Liver (tissue), 3 donors: ENCODE results near the gene DVL1.

ENCODE experiments used
- GABPA ChIP-seq, 2 donors: IDR thresholded peaks in 1 of 2; conservative IDR thresholded peaks in 1 of 2; 2 replicates each; pipeline ENCODE4 v1.6.1; 2016; ENCODE audit warnings: antibody characterized with exemption in 2 of 2, mild to moderate bottlenecking in 1 of 2, moderate library complexity in 1 of 2
- HNF4A ChIP-seq, 2 donors: conservative IDR thresholded peaks; 2 replicates each; pipeline ENCODE4 v1.6.1; 2016; ENCODE audit warnings: antibody characterized with exemption in 2 of 2, mild to moderate bottlenecking in 2 of 2
- RAD21 ChIP-seq, 2 donors: IDR thresholded peaks; 2 replicates each; pipeline ENCODE4 v1.6.1; 2016; ENCODE audit warnings: antibody characterized with exemption in 2 of 2, mild to moderate bottlenecking in 2 of 2
- SP1 ChIP-seq: IDR thresholded peaks from 2 replicates; pipeline ENCODE4 v1.6.1; 2018; ENCODE audit warnings: antibody characterized with exemption, mild to moderate bottlenecking
- TF ChIP-seq, protein P1 (sequence below): fragments of 150-350 bp; IDR thresholded peaks from 2 replicates; pipeline ENCODE4 v1.5.1; 2017; ENCODE audit warnings: improper control_type of control experiment, low read depth, low read length; ENCODE audit not compliant: missing input control
- donor health status: healthy.
- donor health status: healthy.

DNA sequence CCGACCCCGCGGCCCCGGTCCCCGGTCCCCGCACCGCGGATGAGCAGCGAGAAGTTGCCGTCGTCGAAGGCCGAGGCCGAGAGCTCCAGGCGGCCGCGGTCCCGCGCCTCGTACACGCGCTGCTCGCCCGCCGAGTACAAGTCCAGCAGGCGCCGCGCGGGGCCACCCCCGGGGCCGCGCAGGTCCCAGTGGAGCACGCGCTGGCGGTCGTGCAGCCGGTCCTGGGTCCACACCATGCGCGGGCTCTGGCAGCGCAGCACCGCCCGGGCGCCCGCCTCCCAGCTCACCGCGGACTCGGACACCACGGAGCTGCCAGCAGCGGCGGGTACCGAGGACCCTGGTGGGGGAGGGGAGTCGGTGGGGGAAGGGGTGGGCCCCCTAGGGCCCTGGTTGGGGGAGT lies 6.2 kb upstream of the DVL1 start:
- TF ChIP-seq HNF4A (conservative IDR thresholded peaks at IDR 0.05) (no peak), RAD21 (IDR thresholded peaks at IDR 0.05) (no peak), GABPA (IDR thresholded peaks at IDR 0.05 in 1 of 2, conservative IDR thresholded peaks at IDR 0.05 in 1 of 2) (no peak), SP1 (no peak)
- TF ChIP-seq, protein P1, sequence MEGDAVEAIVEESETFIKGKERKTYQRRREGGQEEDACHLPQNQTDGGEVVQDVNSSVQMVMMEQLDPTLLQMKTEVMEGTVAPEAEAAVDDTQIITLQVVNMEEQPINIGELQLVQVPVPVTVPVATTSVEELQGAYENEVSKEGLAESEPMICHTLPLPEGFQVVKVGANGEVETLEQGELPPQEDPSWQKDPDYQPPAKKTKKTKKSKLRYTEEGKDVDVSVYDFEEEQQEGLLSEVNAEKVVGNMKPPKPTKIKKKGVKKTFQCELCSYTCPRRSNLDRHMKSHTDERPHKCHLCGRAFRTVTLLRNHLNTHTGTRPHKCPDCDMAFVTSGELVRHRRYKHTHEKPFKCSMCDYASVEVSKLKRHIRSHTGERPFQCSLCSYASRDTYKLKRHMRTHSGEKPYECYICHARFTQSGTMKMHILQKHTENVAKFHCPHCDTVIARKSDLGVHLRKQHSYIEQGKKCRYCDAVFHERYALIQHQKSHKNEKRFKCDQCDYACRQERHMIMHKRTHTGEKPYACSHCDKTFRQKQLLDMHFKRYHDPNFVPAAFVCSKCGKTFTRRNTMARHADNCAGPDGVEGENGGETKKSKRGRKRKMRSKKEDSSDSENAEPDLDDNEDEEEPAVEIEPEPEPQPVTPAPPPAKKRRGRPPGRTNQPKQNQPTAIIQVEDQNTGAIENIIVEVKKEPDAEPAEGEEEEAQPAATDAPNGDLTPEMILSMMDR: no peak
